GM19372 (cell line): ENCODE results near the gene CDK2AP2.
"Not testable (repeated sequence)": the region's sequence is repeated elsewhere in the genome, so short reads cannot be mapped to it uniquely, and the experiment has no call there.

Source experiments
- ATAC-seq: cut with Tn5 transposase; IDR thresholded peaks from one replicate; pipeline ENCODE4 v1.9.1; 2021; ENCODE audit warnings: mild to moderate bottlenecking, low read depth, moderate library complexity; ENCODE audit not compliant: unreplicated experiment

Gene CDK2AP2, protein sequence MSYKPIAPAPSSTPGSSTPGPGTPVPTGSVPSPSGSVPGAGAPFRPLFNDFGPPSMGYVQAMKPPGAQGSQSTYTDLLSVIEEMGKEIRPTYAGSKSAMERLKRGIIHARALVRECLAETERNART

DNA sequence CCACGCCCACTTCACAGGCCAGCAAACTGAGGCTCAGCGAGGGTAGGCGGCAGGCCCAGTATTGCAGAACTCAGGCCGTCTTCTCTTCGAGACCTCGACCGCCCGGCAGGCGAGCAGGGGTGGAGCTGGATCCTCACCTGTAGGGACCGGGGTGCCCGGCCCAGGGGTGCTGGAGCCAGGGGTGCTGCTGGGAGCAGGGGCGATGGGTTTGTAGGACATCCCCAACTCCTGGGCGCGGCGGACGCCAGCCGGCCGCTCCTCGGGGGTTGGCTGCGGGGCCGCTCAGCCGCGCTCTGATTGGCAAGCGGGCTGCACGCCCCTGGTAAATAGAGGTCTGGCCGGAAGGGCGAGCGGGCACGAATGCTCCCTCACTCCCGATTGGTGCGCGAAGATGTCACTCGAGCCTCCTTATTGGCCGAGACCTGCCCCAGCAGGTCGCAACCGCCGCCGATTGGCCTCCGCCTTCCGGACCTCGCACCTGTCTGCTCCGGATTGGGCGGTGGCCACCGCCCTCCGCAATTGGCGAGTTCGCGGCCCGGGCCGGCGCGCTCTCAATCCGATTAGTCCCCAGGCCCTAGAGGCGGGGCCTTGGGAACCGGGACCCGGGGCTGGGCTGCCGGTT is at the start of gene CDK2AP2:
TSS of gene CDK2AP2 (minus strand) at position 299 of the 622 bp plus-strand sequence. CDS start at position 219, 80 bp downstream.
- peak; percentile 70 for ATAC-seq

DNA sequence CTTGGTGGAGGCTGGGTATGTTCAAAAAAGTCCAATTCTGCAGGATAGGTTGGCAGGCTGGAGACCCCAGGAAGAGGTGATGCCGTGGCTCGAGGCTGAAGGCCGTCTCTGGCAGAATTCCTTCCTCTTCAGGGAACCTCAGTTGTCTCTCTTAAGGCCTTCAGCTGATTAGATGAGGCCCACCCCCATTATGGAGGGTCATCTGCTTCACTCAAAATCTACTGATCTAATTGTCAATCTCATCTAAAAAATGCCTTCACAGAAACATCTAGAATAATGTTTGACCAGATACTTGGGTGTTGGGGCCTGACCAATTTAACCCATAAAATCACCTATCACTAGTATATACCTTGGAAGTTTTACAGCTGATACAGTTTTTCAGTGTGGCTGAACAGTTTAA is 48.3 kb upstream of the CDK2AP2 start:
- ATAC-seq, result no peak

DNA sequence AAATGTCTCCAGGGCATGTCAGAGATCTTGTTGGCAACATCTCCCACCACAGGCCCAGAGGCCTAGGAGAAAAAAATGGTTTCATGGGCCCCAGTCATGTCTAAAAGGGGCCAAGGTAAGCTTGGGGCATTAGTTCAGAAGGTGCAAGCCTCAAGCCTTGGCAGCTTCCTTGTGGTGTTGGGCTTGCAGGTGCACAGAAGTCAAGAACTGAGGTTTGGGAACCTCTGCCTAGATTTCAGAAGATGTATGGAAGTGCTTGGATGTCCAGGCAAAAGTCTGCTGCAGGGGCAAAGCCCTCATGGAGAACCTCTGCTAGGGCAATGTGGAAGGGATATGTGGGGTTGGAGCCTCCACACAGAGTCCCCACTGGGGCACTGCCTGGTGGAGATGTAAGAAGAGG is 43.7 kb upstream of the CDK2AP2 start:
- not testable (repeated sequence) for ATAC-seq

DNA sequence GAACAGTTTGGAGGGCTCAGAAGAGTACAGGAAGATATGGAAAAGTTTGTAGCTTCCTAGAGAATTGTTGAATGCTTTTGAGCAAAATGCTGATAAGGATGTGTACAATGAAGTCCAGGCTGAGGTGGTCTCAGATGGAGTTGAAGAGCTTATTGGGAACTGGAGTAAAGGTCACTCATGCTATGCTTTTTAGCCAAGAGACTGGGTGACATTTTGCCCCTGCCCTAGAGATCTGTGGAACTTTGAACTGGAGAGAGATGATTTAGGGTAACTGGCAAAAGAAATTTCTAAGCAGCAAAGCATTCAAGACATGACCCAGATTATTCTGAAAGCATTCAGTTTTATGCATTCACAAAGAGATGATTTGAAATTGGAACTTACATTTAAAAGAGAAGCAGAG is 43.2 kb upstream of the CDK2AP2 start:
- no peak for ATAC-seq

DNA sequence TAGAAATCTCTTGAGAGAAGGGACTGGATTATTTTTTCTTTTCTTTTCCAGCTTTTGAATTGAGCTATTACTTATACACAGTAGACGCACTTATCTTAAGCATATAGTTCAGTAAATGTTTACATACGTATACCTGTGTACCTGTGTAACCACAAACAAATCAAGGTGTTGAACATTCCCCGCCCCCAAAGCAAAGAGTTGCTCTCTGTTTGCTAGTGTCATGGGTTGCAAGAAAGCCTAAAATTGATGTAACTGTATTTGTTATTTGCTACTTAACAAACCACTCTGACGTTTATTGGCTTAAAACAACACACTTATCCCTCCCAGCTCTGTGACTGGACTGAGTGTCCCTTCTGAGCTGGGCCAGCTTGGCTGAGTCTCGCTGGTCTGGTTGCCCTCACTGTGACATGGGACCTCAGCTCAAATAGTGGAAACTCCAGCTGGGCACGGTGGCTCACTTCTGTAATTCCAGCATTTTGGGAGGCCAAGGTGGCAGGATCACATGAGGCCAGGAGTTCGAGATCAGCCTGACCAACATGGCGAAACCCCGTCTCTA is 40.7 kb upstream of the CDK2AP2 start:
- ATAC-seq, result no peak

DNA sequence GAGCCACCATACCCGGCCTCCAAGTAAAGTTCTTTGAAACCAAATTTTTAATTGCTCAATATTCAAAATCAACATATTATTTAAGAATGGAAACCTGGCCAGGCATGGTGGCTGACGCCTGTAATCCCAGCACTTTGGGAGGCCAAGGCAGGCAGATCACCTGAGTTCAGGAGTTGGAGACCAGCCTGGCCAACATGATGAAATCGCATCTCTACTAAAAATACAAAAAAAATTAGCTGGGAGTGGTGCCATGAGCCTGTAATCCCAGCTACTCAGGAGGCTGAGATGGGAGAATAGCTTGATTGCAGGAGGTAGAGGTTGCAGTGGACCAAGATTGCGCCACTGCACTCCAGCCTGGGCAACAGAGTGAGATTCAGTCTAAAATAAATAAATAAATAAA is 40.1 kb upstream of the CDK2AP2 start:
- not testable (repeated sequence) for ATAC-seq

DNA sequence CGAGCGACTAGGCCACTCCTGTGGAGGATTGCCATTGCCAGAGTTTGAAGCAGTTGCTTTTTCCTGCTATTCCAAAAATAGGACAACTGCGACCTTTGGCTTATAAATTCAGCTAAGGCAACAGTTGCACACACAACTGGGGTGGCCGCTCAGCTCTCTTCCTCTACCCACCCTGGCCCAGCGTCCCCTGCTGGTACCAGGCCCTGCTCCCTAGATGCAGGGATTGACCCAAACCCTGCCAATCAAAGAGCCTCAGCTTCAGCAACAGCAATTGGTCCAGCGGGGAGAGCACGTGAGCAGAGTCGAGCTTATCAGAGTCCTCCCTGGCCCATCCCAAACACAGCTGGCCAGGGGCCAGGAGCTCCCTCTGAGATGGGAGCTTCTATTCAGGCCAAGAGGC is 37.3 kb upstream of the CDK2AP2 start:
- no peak for ATAC-seq

DNA sequence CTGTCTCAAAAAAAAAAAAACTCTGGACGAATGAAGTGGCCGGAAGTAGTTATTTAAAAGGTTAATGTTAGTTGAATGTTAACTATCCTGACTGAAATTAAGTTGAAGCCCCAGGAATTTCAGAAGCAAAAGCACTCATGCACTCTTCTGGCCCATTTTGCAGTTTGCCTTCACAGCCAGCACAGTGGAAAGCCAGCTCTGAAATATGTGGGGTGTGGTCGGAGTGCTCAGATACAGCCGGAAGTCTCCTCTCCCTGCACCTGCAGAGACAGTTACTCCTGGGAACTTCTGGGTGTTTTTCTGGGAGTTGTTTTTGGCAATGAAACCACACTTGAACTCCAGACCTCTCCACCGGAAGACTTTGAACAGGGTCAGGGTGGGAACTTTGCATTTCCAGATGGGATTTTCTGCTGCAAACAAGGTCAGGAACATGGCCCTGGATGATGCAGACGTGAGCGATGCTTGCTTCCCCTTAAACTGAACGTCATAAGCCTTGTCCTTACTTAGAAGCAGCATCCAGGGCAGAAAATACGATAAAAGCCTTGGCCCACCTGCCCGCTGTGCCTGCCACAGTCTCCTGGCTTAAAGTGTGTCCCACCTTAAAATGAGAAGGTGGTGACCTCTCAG is 36.8 kb upstream of the CDK2AP2 start:
- ATAC-seq, result no peak

DNA sequence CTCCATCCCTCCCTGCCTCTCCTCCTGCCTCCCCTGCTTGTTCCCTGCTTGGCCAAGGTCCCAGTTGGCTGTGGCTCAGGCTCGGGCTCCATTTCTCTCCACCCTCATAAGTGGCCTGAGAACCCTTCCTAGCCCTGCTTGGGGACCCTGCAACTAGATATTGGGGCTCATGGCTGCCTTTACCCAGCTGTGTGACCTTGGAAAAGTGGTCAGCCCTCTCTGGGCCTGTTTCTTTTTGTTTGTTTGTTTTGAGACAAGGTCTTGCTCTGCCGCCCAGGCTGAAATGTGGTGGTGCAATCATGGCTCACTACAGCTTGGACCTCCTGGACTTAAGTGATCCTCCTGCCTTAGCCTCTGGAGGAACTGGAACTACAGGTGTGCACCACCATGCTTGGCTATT is 35.6 kb upstream of the CDK2AP2 start:
- ATAC-seq, result no peak

DNA sequence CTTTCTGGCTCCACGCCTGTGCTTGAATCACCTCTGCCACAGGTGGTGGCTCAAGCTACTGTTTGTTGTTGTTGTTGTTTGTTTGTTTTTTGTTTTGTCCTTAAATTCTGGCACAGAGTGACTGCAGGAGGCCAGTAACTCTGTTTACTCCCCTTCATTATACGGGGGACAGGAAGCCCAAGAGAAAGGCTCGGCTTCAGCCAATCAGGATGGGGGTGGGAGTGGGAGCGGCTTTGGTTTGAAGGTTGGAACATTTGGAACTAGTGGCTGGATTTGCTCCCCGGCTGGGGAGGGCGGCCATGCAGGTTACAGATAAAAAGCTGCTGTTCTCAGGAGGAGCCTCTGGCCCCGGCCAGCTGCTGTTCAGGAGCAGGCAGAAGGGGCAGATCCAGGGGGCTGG is 35.0 kb upstream of the CDK2AP2 start:
- no peak for ATAC-seq

DNA sequence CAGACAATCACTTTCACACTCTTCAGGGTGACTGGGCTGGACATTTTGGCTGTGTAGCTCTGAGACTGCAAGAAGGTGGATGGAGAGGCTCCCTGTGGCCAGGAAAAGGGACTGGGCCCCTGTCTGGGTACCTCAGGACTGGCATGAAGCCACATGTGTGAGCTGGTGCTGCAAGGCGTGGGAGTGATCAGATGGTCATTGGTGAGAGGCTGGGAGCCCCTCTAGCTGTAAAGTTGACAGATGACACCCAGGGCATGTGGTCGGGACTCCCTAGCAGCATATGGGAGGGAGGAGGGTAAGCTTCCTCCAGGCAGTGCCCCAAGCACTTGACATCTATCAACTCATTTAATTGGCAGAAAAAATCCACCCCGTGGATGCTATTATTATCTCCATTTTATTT is 34.2 kb upstream of the CDK2AP2 start:
- ATAC-seq, result no peak

DNA sequence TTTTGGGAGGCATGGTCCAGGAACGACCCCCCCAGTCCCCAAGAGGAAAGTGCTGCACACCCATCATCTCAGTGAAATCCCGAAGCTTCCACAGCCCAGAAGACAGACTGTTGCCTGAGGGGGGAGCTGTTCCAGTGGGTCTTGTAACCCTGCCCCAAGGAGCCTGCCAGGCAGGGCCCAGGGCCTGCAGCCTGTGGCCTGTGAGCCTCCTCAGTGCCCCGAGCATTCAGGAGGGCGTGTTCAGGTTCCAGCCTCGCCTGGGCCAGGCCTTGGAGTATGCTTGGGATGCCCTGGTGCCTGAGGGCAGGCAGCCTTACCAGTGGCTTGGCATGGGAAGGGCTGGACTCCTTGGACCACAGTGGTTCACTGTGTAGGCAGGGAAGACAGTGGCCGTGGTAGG is 33.2 kb upstream of the CDK2AP2 start:
- no peak for ATAC-seq

DNA sequence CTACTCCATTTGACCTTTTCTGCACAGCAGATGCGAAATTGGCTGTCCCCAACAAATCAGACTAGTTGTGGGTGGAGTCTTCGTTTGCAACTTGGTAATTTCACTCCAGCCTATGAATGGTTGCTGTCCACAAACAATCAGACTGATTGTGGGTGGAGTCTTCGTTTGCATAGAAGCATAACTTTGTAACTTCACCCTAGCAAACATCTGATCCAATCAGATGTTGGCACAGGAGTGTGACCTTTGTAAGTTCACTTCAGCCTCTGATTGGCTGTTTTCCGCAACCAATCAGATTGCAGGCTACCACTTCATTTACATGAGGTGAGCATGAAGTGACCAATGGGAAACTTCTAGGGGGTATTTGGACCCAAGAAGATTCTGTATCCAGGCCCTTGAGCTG is 31.6 kb upstream of the CDK2AP2 start:
- no peak for ATAC-seq

DNA sequence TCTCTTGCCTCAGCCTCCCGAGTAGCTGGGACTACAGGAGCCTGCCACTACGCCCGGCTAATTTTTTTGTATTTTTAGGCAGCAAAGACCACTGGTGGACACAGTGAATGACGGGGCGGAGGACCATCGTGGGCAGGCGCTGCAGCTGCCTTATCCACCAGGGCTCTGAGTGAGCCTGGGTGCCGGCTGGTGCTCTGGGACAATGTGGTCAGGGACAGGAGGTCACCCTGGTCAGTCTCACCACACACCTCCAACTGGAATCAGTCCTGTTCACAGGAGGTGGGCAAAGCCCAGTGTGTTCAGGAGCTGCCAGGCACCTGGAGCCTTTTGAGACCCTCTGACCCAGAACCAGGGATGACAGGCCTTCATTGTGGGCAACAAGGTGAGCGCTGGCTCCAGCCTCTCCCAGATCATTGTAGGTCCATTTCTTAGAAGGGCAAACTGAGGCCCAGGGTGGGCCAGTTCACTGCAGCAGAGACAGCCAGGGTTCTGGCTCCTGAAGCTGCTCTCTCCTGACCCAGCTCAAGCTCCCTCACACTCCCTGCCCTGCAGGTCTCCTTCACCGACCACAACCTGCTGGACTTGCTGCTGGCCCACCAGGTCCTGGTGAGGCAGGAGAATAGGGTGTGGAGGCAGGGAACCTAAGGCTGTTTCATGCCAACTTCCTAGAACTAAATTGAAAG is 31.0 kb upstream of the CDK2AP2 start:
- no peak for ATAC-seq

DNA sequence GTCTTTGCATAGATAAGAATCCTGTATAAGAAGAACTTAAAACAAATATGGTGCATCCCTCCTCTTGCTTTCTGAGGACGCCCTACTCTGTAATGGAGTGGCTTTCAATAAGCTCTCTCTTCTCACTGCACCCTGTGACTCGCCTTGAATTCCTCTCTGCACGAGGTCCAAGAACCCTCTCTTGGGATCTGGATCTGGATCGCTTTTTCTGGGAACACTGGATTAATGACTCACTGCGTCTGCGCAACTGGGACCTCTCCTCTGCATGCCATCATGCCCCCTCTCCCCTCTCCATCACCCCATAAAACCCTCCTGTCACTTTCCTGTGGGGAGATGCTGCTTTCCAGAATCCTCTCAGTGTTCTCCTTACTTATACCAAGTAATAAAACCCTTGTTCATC is 30.3 kb upstream of the CDK2AP2 start:
- ATAC-seq, result no peak

DNA sequence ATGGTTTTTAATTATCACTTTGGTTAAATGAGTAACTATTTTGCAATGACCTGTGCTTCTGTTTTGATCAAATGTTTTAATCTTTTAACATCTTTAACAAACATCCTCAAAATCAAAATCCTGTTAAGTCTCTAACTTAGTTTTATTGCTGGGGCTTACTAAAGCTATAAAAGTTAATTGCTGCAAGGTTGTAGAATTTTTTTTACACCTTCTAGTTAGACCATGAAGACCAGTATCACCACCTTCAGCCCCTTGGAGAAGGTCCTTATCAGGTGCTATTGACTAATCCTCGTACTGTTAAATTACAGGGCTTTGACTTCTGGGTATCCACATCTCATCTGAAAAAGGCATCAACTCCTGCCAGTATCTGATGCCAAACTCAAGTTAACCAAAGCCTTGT is 27.6 kb upstream of the CDK2AP2 start:
- no peak for ATAC-seq

DNA sequence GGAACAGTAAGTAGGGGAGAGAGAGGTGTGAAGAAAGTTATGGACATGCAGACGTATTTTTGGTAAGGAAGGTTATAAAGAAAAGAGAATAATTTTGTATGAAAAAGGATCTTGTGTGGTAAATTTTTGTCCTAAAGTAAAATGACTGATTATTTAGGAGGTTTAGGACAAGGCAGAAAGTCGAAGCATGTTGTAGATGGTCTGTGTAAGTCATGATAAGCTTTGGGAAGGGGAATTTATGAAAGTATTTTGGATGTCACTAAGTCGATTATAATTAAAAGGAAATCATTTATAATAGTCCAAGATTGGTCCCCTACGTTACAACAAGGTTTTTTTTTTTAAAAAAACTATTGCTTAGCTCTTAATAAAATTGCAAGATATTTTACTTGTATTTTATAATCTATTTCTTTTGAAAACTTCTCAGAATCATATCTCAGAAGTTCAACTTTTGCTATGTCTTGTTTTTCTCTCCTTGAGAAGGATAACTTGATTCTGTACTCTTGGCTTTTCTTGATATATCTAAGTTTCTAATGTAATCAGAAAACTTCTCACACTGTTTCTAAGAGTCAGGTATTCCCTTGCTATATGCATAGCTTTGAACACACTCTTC is 26.2 kb upstream of the CDK2AP2 start:
- ATAC-seq, result no peak

DNA sequence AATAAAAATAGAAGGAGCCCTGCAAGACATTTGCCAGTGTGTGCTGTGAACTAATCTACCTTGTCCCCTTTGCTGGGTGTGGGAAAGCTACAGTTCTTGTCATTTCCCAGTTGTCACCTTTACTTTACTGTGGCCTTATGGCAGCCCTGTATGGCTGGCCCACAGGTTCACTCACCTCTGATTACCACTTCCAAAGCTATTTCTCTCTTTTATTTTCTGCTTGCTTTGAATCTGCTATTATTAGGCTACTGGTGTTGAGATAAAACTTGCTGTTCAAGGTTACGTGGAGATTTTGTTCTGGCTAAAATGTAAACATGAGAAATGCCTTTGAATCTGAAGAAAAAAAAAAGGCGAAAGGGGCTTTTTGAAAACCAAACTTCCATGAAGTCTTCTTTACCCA is 24.9 kb upstream of the CDK2AP2 start:
- ATAC-seq, result no peak

DNA sequence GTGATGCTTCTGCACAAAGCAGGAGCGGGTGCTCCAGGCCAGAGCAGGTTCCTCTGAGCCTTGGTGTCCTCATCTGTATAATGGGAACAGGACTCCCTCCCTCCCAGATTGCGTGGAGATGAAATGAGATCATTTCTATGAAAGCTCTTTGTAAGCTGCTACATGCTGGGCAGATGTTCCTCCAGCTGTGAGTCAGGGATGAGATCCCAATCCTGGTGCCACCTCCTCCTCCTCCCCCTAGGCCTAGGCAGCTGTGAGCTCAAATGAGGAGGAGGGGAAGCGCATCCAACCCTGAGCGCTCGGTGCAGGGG is 22.3 kb upstream of the CDK2AP2 start:
- no peak for ATAC-seq

DNA sequence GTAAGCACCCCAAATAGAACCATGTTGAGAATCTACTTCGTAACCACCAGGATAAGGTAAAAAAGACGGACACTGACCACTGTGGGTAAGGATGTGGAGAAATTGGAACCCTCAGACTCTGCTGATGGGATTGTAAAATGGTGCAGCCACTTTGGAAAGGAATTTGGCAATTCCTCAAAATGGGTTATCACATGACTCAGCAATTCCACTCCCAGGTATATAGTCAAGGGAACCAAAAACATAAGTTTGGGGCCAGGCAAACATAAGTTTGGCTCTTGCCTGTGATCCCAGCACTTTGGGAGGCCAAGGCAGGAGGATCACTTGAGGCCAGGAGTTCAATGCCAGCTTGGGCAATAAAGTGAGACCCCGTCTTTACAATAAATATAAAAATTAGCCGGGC is 20.4 kb upstream of the CDK2AP2 start:
- no peak for ATAC-seq

DNA sequence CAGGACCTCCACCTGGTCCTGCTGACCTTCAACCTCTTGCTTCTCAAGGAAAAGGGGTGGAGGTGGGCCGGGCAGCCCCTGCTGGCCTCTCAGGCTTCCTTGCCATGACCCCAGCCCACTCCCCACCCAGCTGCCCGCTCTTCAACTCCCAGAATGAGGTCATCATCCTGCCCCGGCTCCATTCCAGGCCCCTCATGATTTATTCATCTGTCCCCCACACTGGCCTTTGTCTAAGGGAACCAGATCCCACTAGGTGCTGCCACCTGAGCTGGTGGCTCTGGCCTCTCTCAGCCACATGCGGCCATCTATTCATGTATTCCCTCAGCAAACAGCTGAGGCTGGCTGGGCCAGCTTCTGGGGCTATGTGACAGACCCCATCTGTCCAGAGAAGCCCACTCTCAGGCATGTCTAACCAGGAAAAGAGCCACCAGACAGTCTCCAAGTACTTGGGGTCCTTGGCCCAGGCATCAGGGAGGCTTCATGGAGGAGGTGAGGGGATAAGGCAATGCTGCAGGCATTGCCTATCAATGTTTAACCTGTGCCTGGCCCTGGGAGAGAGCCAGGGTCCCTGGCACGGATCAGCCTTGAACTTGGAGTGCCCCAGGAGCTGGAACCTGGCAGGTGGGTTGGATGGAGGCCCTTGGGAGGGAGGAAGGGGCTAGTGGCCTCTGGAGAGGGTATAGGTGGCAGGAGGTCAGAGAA is 17.5 kb upstream of the CDK2AP2 start:
- no peak for ATAC-seq
